ENCODE results near the gene GRM8.

Gene GRM8

GRCh38 chr7:126608339-126608776 is 644.4 kb downstream of the GRM8 start:
- no peaks in the 10 kb centered on the region for H3K79me2 ChIP-seq (ENCODE audit: insufficient read depth, low read length)
- no peak overlapping the region for H3K4me3 ChIP-seq (ENCODE audit: low read depth, low read length, poor library complexity, severe bottlenecking)
- peak; percentile 64; the same call in 1 of the 2 replicates for TF ChIP-seq CTCF (IDR thresholded peaks at IDR 0.05; ENCODE audit: low read length)
- TF ChIP-seq EZH2 (IDR thresholded peaks at IDR 0.05; ENCODE audit: borderline replicate concordance, low read length) = no peak
- H3K4me2 ChIP-seq (ENCODE audit: low read length) = no peak overlapping the region
- no peaks in the 10 kb centered on the region for H3K9me3 ChIP-seq (ENCODE audit: low read length)
- H3F3A ChIP-seq (ENCODE audit: insufficient read depth, low read length) = no peaks in the 10 kb centered on the region
- no peak overlapping the region for H3K9ac ChIP-seq (ENCODE audit: low read length)
- H3K36me3 ChIP-seq (ENCODE audit: insufficient read depth, low read length) = no peaks in the 10 kb centered on the region
- no peaks in the 10 kb centered on the region for H3K27me3 ChIP-seq (ENCODE audit: insufficient read depth, low read length)
- no peaks in the 10 kb centered on the region for H3K4me1 ChIP-seq (ENCODE audit: insufficient read depth, low read length, severe bottlenecking)
- no peak overlapping the region for H3K27ac ChIP-seq (ENCODE audit: low read depth, low read length, poor library complexity, severe bottlenecking)
- H3K9me2 ChIP-seq (ENCODE audit: low read depth, low read length) = no peaks in the 10 kb centered on the region
- H2AFZ ChIP-seq (ENCODE audit: low read length) = no peak overlapping the region
- no peaks in the 10 kb centered on the region for H4K20me1 ChIP-seq (ENCODE audit: insufficient read depth, low read length)

- H3K79me2 ChIP-seq (ENCODE audit: insufficient read depth, low read length) = no peaks in the 10 kb centered on the region
- no peaks in the 10 kb centered on the region for H4K20me1 ChIP-seq (ENCODE audit: insufficient read depth, low read length)
- H3K4me3 ChIP-seq (ENCODE audit: low read depth, low read length, poor library complexity, severe bottlenecking) = no peak overlapping the region
- no peaks in the 10 kb centered on the region for H3K9me3 ChIP-seq (ENCODE audit: low read length)
- no peaks in the 10 kb centered on the region for H3K27me3 ChIP-seq (ENCODE audit: insufficient read depth, low read length)
- H3K4me1 ChIP-seq (ENCODE audit: insufficient read depth, low read length, severe bottlenecking) = no peaks in the 10 kb centered on the region
- no peak overlapping the region for H2AFZ ChIP-seq (ENCODE audit: low read length)
- no peaks in the 10 kb centered on the region for H3K36me3 ChIP-seq (ENCODE audit: insufficient read depth, low read length)
- no peaks in the 10 kb centered on the region for H3K9me2 ChIP-seq (ENCODE audit: low read depth, low read length)
- no peak overlapping the region for H3K4me2 ChIP-seq (ENCODE audit: low read length)
- H3K9ac ChIP-seq (ENCODE audit: low read length) = no peak overlapping the region
- TF ChIP-seq EZH2 (IDR thresholded peaks at IDR 0.05; ENCODE audit: borderline replicate concordance, low read length) (no peak), CTCF (IDR thresholded peaks at IDR 0.05; ENCODE audit: low read length) (no peak)
- no peak overlapping the region for H3K27ac ChIP-seq (ENCODE audit: low read depth, low read length, poor library complexity, severe bottlenecking)
- H3F3A ChIP-seq (ENCODE audit: insufficient read depth, low read length) = no peaks in the 10 kb centered on the region
Observed at GRCh38 chr7:126606331-126606730, 646.4 kb downstream of the GRM8 start.

GRCh38 chr7:126605553-126605952 is 647.2 kb downstream of the GRM8 start:
- no peaks in the 10 kb centered on the region for H3F3A ChIP-seq (ENCODE audit: insufficient read depth, low read length)
- no peak overlapping the region for H2AFZ ChIP-seq (ENCODE audit: low read length)
- H3K4me2 ChIP-seq (ENCODE audit: low read length) = no peak overlapping the region
- H3K4me1 ChIP-seq (ENCODE audit: insufficient read depth, low read length, severe bottlenecking) = no peaks in the 10 kb centered on the region
- H3K27ac ChIP-seq (ENCODE audit: low read depth, low read length, poor library complexity, severe bottlenecking) = no peak overlapping the region
- no peak overlapping the region for H3K4me3 ChIP-seq (ENCODE audit: low read depth, low read length, poor library complexity, severe bottlenecking)
- no peaks in the 10 kb centered on the region for H3K79me2 ChIP-seq (ENCODE audit: insufficient read depth, low read length)
- TF ChIP-seq CTCF (IDR thresholded peaks at IDR 0.05; ENCODE audit: low read length) = no peak
- TF ChIP-seq EZH2 (IDR thresholded peaks at IDR 0.05; ENCODE audit: borderline replicate concordance, low read length) = no peak
- H3K9ac ChIP-seq (ENCODE audit: low read length) = no peak overlapping the region
- H4K20me1 ChIP-seq (ENCODE audit: insufficient read depth, low read length) = no peaks in the 10 kb centered on the region
- H3K27me3 ChIP-seq (ENCODE audit: insufficient read depth, low read length) = no peaks in the 10 kb centered on the region
- H3K9me3 ChIP-seq (ENCODE audit: low read length) = no peaks in the 10 kb centered on the region
- no peaks in the 10 kb centered on the region for H3K36me3 ChIP-seq (ENCODE audit: insufficient read depth, low read length)
- no peaks in the 10 kb centered on the region for H3K9me2 ChIP-seq (ENCODE audit: low read depth, low read length)
